Keratinocyte (primary cell): Measurements from ENCODE around the gene MYL6. TPM values are rescaled to one million over a fixed set of nuclear protein-coding genes. Genes with fewer than 3 reads are reported as not detected.

Experiments used
- DNase-seq: peaks from one replicate; pipeline ENCODE4 v3.0.0-alpha.2; 2011; ENCODE audit warnings: low read depth, missing footprints, low spot score
- FAIRE-seq: peaks from 2 replicates; lab custom pipeline; 2011; peaks lifted over from hg19 to GRCh38; lab: Jason Lieb, UNC
- H2AFZ ChIP-seq: 2 replicates; pipeline ENCODE4 v1.6.0; 2012; ENCODE audit warnings: low read length, control low read depth, inconsistent platforms; ENCODE audit not compliant: control insufficient read depth
- H3K27ac ChIP-seq: 2 replicates; pipeline ENCODE4 v1.5.1; 2011; ENCODE audit warnings: low read length; ENCODE audit not compliant: control insufficient read depth, insufficient read depth
- H3K27me3 ChIP-seq: 3 replicates; pipeline ENCODE4 v1.6.0; 2011; ENCODE audit warnings: low read length; ENCODE audit not compliant: control insufficient read depth, insufficient read depth; ENCODE audit errors: extremely low read depth
- H3K36me3 ChIP-seq, 2 experiments: 2 replicates in 1 of 2; 3 replicates in 1 of 2; pipeline ENCODE4 v1.5.1; 2011; ENCODE audit warnings: low read length in 2 of 2, mild to moderate bottlenecking in 1 of 2; ENCODE audit not compliant: control insufficient read depth in 2 of 2, insufficient read depth in 2 of 2; ENCODE audit errors: extremely low read depth in 1 of 2
- H3K4me1 ChIP-seq: 3 replicates; pipeline ENCODE4 v1.5.1; 2011; ENCODE audit warnings: low read length; ENCODE audit not compliant: control insufficient read depth, insufficient read depth; ENCODE audit errors: extremely low read depth
- H3K4me2 ChIP-seq: 3 replicates; pipeline ENCODE4 v1.6.0; 2011; ENCODE audit warnings: low read depth, low read length; ENCODE audit not compliant: control insufficient read depth, insufficient read depth; ENCODE audit errors: extremely low read depth
- H3K4me3 ChIP-seq, 3 experiments: fragments of 200-600 bp in 1 of 3; sonication (generic) in 1 of 3; 2 replicates in 2 of 3; 3 replicates in 1 of 3; pipeline ENCODE4 v1.5.1; 2011 to 2016; ENCODE audit warnings: low read length in 3 of 3, mild to moderate bottlenecking in 3 of 3, control low read depth in 2 of 3, inconsistent platforms in 1 of 3, low read depth in 1 of 3, mixed read lengths in 1 of 3, mixed run types in 1 of 3, moderate library complexity in 1 of 3; ENCODE audit not compliant: control insufficient read depth in 2 of 3, insufficient read depth in 2 of 3; ENCODE audit errors: extremely low read depth in 1 of 3
- H3K79me2 ChIP-seq: 2 replicates; pipeline ENCODE4 v1.6.0; 2012; ENCODE audit warnings: low read length; ENCODE audit not compliant: control insufficient read depth, insufficient read depth
- H3K9ac ChIP-seq: 3 replicates; pipeline ENCODE4 v1.6.0; 2011; ENCODE audit warnings: low read length; ENCODE audit not compliant: control insufficient read depth, insufficient read depth; ENCODE audit errors: extremely low read depth
- H3K9me1 ChIP-seq: 3 replicates; pipeline ENCODE4 v1.6.0; 2011; ENCODE audit warnings: low read length; ENCODE audit not compliant: control insufficient read depth, insufficient read depth; ENCODE audit errors: extremely low read depth
- H3K9me3 ChIP-seq: 2 replicates; pipeline ENCODE4 v1.5.1; 2012; ENCODE audit warnings: low read depth, low read length; ENCODE audit not compliant: control insufficient read depth
- H4K20me1 ChIP-seq: 3 replicates; pipeline ENCODE4 v1.6.0; 2011; ENCODE audit warnings: low read length; ENCODE audit not compliant: control insufficient read depth, insufficient read depth; ENCODE audit errors: extremely low read depth
- EZH2 ChIP-seq: IDR thresholded peaks from one replicate; pipeline ENCODE4 v1.6.1; 2012; ENCODE audit warnings: inconsistent platforms, mild to moderate bottlenecking, low read length, moderate library complexity
- dilution Hi-C: fragments of 300-500 bp; cut with MboI; formaldehyde crosslinking; loops from one replicate; pipeline ENCODE4 v1.7.0; 2020; ENCODE audit warnings: low sequenced_read_pairs; ENCODE audit not compliant: extremely low pct_ligation_motif_present
- polyA plus RNA-seq, 5 experiments: library from polyadenylated mRNA; depleted of rRNA in 3 of 5; stranded (reverse) in 3 of 5; stranded (forward) in 1 of 5; unstranded in 1 of 5; fragments of >200 nt; gene quantifications; 1 replicate in 1 of 5; 2 replicates in 3 of 5; 3 replicates in 1 of 5; pipeline versions ENCODE4 v1.2.1 to v1.2.3, GENCODE V29; 2011 to 2012; ENCODE audit warnings: missing spikeins in 2 of 5, low read depth in 1 of 5, low replicate concordance in 1 of 5
- TF ChIP-seq, protein P1 (sequence below), 3 experiments: IDR thresholded peaks in 1 of 3; conservative IDR thresholded peaks in 1 of 3; optimal IDR thresholded peaks in 1 of 3; 2 replicates in 2 of 3; 3 replicates in 1 of 3; pipeline versions ENCODE3 to v1.5.1; 2011; ENCODE audit warnings: low read length in 3 of 3, mild to moderate bottlenecking in 3 of 3, moderate library complexity in 2 of 3, control low read depth in 1 of 3, inconsistent platforms in 1 of 3; ENCODE audit not compliant: insufficient read depth in 2 of 3; ENCODE audit errors: extremely low read depth in 1 of 3

The MYL6 gene
- polyA plus RNA-seq, 1 donor (not counting 4 experiments of a cell fraction or from before 2014, with no cell fraction given) = 4,542 TPM

- dilution Hi-C loops = no loop called here
- H3K9me3 ChIP-seq = no peaks in the 10 kb centered on the region
- peak overlapping the region; percentile 65 for H3K27ac ChIP-seq
- peaks cover 18% of the 10 kb centered on the region for H4K20me1 ChIP-seq
- no peaks in the 10 kb centered on the region for H3K27me3 ChIP-seq
- H3K36me3 ChIP-seq = peaks cover 33 to 35% of the 10 kb centered on the region in 2 experiments
- H2AFZ ChIP-seq = peak overlapping the region; percentile 84
- no peaks in the 10 kb centered on the region for H3K9me1 ChIP-seq
- H3K4me1 ChIP-seq = peaks cover 33% of the 10 kb centered on the region
- DNase-seq (no peak), FAIRE-seq (no peak)
- TF ChIP-seq, protein P1, sequence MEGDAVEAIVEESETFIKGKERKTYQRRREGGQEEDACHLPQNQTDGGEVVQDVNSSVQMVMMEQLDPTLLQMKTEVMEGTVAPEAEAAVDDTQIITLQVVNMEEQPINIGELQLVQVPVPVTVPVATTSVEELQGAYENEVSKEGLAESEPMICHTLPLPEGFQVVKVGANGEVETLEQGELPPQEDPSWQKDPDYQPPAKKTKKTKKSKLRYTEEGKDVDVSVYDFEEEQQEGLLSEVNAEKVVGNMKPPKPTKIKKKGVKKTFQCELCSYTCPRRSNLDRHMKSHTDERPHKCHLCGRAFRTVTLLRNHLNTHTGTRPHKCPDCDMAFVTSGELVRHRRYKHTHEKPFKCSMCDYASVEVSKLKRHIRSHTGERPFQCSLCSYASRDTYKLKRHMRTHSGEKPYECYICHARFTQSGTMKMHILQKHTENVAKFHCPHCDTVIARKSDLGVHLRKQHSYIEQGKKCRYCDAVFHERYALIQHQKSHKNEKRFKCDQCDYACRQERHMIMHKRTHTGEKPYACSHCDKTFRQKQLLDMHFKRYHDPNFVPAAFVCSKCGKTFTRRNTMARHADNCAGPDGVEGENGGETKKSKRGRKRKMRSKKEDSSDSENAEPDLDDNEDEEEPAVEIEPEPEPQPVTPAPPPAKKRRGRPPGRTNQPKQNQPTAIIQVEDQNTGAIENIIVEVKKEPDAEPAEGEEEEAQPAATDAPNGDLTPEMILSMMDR (optimal IDR thresholded peaks at IDR 0.05 in 1 of 3, IDR thresholded peaks at IDR 0.05 in 1 of 3, conservative IDR thresholded peaks at IDR 0.05 in 1 of 3; ENCODE audit: extremely low read depth in 1 of 3, insufficient read depth in 2 of 3, low read length in 3 of 3) = peak; percentile 41 to 57 (median 47)
- no peak for TF ChIP-seq EZH2
- peak overlapping the region; percentile 99 for H3K9ac ChIP-seq
- H3K79me2 ChIP-seq = peaks cover 28% of the 10 kb centered on the region
- H3K4me3 ChIP-seq = peak overlapping the region; percentile 61 to 84 (median 66)
- peak overlapping the region; percentile 88 for H3K4me2 ChIP-seq
Measured at GRCh38 chr12:56157201-56158028, 744 bp upstream of the MYL6 start.

- TF ChIP-seq, protein P1 (optimal IDR thresholded peaks at IDR 0.05 in 1 of 3, IDR thresholded peaks at IDR 0.05 in 1 of 3, conservative IDR thresholded peaks at IDR 0.05 in 1 of 3; ENCODE audit: extremely low read depth in 1 of 3, insufficient read depth in 2 of 3, low read length in 3 of 3) = no peak
- no peak for TF ChIP-seq EZH2
- H3K27ac ChIP-seq = peak overlapping the region; percentile 98
- H3K79me2 ChIP-seq = peaks cover 28% of the 10 kb centered on the region
- H3K4me1 ChIP-seq = peaks cover 26% of the 10 kb centered on the region
- no peaks in the 10 kb centered on the region for H3K9me1 ChIP-seq
- peak overlapping the region; percentile 95 for H3K4me2 ChIP-seq
- H3K27me3 ChIP-seq = no peaks in the 10 kb centered on the region
- peak overlapping the region; percentile 84 to 98 (median 89) for H3K4me3 ChIP-seq
- FAIRE-seq (no peak), DNase-seq (no peak)
- H3K36me3 ChIP-seq = peaks cover 35 to 38% of the 10 kb centered on the region in 2 experiments
- dilution Hi-C loops = no loop called here
- no peak overlapping the region for H2AFZ ChIP-seq
- peak overlapping the region; percentile 99 for H3K9ac ChIP-seq
- peaks cover 21% of the 10 kb centered on the region for H4K20me1 ChIP-seq
- no peaks in the 10 kb centered on the region for H3K9me3 ChIP-seq
Measured at GRCh38 chr12:56158926-56159461, 835 bp downstream of the MYL6 start.
